Stimulated activated CD4-positive, alpha-beta T cell treated with anti-CD3 and anti-CD28 coated beads, Interleukin-4, amount 100 ng/mL, for 1 hour (primary cell): Measurements from ENCODE around the gene SYNGR2.

Experiments
- DNase-seq: peaks from one replicate; pipeline ENCODE4 v3.0.0-alpha.2; 2020

The SYNGR2 gene

DNA sequence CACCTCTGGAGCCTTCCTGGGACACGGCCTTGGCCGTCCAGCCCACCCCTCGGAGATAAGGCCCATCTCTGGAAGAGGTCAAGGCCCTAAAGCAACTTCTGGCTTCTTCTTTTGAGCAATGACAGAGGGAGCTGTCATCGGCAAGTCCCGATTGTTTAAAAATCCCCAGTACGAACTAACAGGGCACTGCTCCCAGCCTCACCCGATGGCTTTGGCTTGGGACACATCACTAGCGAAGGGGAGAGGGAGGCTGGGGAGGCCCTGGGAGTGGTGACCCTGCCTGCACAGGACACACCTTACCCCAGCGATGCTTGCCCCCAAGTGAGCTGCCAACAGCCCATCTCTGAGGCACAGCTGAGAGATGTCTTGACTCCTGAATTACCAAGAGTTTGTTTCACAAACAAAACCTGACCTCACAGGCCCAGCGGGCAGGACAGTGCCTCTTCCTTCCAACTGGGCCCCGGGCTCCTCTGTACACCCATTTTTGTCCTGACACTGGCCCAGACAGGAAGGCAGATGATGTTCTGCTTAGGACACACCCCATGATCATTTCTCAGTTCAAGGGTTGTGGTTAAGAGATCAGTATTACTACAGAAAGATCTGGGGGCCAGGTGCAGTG lies 4.8 kb downstream of the SYNGR2 start:
- DNase-seq = no peak

DNA sequence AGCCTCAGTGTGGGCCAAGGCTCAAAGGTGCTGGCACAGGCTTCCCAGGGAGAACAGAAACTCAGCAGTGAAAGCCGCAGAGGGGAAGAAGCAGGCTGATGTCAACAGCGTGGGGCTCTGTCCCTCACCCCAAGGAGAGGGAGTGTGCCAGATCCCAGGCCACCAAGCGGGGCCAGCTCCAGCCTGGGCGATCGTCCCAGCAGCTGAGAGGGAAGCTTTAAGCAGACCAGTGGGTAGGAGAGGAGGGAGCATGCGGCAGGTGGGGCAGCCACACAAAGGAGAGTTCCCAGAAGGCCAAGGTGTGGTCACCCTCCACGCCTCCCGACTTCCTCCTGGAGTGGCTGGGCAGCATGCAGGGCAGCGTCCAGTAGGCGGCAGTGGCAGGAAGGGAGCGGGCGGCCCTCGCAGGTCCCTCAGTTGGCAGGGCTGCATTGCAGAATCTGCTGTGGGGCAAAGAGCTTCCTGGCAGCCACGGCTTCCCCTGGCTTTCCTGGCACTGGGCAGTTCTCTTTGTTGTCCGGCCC lies 6.0 kb downstream of the SYNGR2 start:
- DNase-seq = no peak

DNA sequence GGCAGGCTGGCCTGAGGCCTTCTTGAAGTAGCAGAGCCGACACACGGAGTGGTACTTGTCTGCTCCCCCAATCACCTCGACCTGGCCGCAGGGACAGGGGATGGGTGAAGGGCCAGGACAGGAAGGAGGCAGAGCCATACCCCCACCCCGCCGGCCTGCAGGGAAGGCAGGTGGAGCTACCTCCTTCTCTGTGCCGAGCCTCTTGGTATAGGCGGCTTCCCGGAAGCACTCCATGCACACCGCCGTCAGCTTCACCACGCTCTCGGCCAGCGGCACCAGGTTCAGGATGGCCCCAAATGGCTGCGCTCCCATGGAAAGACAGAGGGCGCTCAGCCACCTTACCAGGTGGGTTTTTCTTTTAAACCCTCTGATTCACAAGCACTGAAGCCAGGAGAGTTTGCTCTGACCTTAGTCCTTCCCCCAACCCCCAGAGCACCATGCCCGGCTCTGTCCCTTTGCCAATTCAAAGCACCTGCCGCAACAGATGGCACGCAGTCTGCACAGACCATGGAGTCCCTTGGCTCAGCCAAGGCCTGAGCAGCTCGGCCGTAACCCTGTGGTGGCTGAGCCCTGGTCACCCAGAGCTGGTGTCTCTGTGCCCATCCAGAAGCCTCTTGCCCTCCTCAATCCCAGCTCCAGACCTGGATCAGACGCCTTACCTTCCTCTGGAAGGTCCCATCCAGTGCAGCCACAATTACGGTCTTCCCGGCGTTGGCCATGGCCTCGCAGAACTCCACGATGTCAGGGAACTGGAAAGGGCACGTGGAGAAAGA lies 6.7 kb downstream of the SYNGR2 start:
- no peak for DNase-seq

DNA sequence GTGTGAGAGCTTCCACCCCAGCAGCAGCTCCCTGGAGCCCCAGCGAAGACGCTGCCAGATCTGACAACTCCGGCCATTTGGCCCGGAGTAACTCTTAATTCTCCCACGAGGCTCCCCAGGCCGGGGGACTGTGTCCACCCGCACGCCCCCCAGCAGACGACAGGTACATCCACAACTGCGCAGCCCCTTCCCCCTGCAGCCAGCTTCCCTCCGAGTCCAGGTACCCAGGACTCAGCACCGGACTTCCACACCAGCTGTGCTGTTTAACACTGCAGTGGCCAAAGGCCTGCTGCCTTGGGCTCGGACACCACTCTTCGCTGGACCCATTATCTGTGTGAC lies 7.2 kb downstream of the SYNGR2 start:
- DNase-seq = no peak

DNA sequence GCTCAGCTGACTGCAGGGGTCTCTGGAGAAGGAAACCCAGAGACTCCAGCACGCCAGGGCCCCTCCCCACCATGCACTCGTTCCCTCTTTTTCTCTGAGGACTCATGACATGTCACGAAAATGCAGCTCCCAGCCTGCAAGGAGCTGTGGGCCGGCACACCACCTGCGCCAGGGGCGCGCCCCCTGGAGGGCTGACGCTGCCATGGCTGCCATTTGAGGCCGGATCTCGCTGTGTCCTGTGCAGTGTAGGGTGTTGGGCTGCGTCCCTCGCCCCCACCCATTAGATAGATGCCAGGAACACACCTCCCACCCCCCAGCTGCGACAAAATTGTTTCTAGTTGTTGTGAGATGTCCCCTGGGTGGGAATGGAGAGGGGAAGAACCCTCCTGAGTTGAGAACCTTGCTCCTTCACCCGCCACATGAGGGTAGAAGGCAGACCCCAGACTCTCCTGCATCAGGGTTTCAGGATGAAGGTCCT lies 8.2 kb downstream of the SYNGR2 start:
- DNase-seq = peak; percentile 78

DNA sequence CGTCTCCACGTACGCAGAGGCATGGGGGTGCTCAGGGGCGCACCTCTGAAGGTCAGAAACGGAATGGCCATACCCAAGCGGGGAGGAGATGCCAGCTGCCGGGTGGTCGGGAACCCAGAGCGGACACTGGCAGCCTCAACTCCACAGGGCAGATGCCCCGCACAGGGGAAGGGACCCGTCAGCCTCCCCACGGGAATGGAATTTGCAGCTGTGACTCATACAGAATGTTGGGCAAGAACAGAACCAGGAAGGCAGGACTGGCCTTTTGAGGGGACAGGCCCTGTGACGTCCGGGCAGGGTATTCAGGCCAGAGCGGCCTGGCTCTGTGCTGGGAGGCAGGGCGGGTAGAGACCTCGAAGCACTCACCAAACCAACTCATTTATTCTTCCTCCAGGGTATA lies 11.0 kb downstream of the SYNGR2 start:
- no peak for DNase-seq

DNA sequence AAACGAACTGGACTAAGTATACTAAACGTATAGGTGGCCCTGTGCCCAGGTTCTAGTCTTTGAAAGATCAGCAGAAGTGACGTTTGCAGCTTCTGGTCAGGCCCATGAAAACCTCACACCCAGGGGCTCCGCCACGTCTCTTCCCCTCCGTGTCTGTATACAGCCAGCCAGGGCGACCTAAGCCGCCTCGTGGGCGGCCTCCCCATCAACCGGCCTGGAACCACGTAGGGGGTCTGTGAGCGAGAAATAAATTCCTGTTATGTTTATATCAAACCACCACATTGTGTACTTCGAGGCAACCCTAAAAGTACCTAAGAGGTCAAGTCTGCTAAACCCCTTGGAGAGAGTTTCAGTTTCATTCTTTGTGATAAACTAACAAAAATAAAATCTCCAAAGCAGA lies 11.7 kb downstream of the SYNGR2 start:
- no peak for DNase-seq

DNA sequence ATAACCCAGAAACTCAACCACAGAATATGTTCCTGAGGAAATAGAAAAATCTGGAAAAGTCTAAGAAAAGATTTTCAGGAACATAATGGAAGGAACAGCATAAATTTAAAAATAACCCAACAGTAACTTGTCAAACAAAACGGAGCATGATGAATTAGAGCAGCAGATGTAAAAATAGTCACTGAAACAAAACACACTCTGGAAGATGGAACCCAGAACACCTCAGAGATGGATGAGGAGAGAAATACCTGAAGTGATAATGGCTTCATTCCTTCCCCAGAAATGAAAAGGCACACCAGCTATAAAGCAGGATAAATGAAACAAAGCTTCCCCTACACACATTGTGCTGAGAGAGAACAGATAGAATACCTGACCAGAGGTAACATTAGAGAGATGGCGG lies 12.1 kb downstream of the SYNGR2 start:
- DNase-seq = no peak

DNA sequence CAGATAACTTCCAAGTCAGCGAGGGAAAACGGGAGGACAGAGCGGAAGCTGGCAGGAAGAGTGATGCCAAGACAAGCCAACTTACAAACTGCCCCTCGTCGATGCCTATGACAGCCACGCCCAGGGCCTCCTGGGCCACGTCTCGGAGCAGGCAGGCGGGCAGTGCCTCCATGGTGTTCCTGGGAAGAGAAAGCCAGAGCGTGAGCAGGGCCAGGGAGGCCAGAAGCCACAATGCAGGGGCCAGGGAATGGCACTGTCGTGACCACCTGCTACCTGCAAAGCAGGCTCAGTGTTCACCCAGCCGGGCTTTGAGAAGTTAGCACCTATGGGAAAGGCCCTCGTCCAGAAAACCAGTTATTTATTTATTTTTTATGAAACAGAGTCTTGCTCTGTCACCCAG lies 14.1 kb downstream of the SYNGR2 start:
- DNase-seq = no peak

DNA sequence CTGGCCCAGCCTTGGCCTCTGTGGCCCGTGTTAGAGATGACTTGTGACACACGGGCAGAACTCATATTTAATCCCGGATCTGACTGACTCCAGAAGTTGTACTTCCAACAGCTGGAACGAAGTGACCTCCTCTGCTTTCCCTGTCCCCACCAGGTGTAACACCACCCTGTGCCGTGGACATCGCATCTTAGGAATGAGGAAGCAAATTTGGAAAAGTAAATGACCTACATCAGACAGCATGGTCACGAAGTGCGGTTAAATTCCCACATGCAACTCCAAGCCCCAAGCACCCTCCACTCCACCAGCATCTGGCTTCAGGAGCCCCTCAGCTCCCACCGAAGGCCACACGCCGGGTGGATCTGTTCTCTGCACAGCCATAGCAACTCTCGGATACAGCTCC lies 15.5 kb downstream of the SYNGR2 start:
- no peak for DNase-seq

DNA sequence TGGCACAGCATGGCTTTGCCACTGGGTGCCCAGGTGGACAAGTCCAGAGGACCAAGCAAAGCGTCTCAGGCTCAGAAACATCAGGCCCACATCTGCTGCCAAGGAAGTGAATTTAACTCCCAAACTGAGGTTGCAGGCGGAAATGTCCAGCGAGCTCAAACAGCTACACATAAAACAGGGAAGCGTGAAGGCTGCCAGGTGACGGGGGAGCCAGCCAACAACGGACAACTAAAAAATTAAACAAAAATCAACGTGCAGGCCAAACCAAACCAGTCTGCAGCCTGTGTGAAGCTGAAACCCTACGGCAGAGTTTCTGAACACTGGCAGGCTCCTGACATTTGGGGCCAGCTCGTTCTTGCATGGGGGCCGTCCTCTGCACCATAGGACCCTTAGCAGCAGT lies 16.0 kb downstream of the SYNGR2 start:
- DNase-seq = no peak

DNA sequence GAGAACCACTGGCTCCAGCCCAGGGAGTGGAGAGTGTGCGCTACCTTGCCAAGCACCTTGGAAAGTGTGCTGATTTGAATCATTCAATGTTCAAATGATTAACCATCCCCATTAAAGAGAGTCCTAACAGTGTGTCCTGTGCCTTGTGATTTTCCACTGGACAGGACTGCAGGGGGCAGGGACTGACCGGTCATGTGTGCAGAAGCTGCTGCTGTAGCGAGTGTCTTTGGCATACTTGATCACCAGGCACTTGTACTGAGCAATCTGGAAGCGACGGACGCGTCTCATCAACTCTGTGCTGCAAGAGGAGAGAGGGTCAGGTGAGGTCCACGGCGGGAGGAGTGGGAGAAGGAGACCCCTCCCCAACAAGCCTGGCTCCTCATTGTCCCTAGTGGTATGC lies 16.5 kb downstream of the SYNGR2 start:
- no peak for DNase-seq

DNA sequence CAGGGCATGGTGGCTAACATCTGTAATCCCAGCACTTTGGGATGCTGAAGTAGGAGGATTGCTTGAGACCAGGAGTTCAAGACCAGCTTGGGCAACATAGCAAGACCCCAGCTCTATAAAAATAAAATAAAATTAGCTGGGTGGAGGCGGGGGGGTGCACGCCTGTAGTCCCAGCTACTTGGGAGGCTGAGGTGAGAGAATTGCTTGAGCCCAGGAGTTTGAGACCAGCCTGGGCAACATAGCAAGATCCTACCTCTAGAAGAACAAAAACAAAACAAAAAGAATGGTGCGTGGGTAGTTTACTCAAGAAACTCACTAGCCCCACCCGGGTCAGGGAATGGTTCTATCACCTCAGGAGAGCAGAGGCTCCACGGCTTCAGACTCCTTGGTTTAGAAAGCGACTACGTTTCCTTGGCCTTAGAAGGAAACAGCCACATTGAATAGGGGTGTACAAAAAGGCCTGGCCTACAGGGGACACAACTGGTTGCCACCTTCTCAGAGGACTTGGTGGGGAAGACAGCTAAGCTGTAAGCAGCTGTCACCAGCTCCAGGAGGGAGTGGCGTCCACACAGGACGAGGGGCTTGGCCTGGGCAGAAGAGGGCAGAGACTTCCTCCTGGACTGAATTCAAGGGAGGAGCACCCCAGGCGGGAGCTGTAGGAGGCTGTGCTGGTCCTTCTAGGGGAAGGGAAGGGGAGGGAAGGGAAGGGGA lies 17.8 kb downstream of the SYNGR2 start:
- DNase-seq = no peak

DNA sequence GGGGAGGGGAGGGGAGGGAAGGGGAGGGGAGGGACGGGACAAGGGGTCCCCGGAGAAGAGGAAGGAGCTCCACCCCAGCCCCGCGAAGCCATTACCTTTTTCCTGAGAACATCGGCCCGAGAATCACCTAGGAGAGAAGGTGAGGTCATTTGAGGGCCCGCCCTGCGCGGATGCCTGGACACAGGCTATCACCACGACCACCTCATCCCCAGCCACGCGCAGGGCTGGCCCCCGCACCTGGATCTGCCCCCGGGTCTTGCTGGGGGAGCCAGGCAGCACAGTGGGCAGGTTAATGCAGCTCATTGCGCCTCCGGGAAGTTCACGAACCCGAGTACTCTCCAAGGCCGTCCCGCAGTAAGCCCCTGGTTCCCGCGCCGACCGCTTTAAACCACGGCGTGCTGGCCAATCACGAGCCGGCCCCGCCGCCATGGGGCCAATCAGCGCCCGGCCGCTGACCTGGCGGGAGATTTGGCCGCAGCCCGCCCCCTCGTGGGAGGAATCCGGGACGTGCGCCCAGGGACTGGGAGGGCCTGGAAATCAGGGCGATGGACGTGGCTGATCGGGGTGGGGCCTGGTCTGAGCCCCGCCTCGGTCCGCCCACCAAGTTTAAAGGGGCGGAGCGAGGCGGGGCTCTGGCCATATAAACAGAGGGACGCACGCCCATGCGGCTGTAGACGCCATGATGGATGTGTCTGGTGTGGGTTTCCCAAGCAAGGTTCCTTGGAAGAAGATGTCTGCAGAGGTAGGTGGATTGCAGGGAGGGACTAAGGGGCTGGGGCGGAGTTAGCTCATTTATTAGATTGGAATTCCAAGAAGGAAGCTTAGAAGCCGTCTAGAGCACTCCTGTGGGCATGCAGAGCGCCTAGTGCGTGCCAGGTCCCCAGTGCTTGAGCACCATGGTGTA lies 18.6 kb downstream of the SYNGR2 start, which contains the start of the genes AFMID and TK1:
Gene AFMID (plus strand): TSS at position 671 of the 904 bp plus-strand sequence. CDS start 9 bp downstream, at position 680.
Gene TK1 (minus strand): TSS at position 361 of the 904 bp plus-strand sequence. CDS start 58 bp downstream, at position 303.
- DNase-seq = peak; percentile 75

DNA sequence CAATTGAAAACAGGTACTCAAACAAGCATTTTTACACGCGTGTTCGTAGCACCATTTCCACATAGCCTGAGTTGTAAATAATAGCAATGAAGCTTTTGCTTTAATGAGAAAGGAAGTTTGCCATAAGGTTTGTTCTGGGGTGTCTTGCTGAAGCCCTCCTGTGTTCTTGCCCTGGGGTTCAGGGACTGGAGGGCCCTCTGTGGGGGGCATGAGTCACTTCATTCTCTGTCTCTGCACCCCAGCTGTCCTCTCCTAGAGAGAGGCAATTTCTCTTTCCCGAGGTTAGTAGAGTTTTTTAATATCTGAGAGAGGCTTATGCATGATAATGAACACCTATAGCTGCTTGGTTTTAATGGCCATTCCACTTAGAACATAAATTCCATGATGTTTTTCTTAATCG lies 28.3 kb downstream of the SYNGR2 start:
- DNase-seq = no peak

DNA sequence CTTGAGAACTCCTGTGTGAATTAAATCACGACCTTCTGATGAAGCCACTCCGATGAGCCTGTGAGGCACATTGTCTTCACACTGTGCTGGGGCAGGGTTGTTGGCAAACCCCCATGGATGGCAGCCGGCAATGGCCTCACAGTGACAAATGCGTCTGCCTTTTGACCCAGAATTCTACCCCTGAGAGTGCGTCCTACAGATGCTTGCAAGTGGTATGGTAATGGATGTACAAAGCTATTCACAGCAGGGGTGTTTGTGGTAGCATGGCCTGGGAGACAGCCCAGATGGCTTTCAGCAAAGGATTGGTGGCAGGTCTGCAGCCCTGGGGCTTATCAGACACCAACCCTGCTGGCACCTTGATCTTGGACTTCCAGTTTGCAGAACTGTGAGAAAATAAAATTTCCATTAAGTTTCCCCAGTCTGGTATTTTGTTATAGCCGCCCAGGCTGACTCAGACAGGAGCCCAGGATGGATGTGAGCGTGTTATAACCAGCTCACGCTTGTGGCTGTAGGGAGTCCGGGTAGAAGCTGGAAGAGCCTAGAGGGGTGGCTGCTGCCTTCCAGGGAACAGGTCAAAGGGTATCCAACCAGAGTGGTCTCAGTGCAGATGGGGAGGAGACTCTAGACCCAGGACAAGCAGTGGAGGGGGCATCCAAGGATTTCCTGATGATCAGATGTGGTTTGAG lies 28.9 kb downstream of the SYNGR2 start:
- no peak for DNase-seq

DNA sequence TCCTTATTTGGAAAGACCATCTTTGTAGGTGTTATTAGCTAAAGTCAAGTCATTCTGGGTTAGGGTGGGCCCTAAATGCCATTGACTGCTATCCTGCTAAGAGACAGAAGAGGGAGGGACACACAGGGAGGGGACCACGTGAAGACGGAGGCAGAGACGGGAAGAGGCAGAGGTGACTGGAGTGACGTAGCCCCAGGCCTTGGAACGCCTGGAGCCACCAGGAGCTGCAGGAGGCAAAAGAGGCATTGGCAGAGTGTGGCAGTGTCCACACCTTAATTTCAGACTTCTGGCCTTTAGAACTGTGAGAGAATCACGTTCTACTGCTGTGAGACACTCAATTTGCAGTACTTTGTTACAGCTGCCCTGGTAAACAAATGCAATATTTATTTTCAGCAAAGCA lies 32.1 kb downstream of the SYNGR2 start:
- no peak for DNase-seq

DNA sequence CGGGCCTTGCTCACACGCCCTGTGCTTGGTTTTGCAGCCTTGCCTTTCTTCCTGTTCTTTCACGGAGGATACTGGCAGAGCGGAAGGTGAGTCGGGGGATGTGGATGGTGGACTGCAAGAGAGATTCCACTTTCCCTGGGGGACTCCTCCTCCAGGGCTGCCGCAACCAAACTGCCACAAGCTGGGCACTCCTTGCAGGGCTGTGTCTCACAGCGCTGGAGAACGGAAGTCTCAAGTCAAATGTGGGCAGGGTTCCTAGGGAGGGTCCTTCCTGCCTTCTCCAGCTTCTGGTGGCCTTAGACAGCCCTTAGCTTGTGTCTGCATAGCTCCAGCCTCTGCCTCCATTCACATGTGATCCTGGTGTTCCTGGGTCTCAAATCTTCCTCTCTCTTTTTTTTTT lies 34.3 kb downstream of the SYNGR2 start:
- DNase-seq = no peak

DNA sequence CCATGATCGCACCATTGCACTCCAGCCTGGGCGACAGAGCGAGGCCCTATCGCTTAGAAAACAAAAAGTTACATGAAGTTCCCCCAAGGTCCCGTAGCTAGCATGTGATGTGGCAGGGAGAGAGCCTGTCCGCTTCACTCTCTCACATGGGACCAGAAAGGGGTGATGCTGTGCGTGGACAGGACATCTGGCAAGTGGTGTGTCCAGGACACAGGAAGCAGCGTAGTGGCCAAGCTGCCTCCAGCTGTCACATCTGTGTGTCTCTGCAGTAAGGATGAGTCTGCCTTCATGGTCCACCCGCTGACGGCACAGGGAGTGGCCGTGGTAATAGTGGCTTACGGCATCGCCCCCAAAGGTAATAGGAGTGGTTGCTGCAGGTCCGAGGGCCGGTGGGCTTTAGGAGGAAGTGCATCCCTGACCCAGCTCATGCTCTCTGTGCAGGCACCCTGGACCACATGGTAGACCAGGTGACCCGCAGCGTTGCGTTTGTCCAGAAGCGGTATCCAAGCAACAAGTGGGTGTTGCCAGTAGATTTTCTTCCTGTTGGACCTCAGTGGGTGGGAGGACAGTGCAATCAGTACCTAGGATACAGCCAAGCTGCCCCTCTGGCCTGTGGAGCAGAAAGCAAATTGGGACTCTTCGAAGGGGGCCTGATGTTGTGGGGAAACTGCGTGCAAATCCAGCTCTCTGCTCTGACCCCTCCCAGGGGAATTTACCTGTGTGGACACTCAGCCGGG lies 36.2 kb downstream of the SYNGR2 start:
- DNase-seq = no peak

DNA sequence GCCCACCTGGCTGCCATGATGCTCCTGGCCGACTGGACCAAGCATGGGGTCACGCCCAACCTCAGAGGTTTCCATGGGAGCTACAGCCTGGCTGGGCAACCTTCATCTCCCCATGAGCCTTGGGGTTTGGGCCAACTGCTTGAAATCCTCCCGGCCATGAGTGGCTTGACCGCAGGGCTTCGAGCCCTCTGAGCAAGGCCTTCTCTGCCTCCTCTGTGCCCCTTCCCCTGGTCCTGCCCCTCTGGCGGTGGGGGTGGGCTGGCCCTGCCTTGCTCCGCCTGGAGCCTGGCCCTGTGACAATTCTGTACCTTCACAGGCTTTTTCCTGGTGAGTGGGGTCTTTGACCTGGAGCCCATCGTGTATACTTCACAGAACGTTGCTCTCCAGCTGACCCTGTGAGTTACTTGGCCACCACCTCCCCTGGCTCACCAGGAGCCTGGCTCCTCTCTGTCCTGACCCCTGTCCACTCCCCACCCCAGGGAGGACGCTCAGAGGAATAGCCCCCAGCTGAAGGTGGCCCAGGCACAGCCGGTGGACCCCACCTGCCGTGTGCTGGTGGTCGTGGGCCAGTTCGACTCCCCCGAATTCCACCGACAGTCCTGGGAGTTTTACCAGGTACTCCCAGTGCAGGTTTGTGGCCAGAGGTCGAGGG lies 36.9 kb downstream of the SYNGR2 start:
- no peak for DNase-seq

DNA sequence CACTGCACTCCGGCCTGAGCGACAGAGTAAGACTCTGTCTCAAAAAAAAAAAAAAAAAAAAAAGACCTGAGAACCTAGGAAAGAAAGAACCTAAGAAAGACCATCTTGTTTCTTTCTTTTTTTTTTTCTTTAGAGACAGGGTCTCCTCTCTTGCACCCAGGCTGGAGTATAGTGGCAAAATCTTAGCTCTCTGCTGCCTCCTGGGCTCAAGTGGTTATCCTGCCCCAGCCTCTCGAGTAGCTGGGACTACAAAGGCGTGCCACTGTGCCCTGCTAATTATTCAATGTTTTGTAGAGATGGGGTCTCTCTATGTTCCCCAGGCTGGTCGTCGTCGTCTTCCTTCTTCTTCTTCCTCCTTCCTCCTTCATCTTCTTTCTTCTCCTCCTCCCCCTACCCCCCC lies 37.9 kb downstream of the SYNGR2 start:
- DNase-seq = no peak
